Measurements from ENCODE around the gene OPCML. TPM values are rescaled to one million over a fixed set of nuclear protein-coding genes. Genes with fewer than 3 reads are reported as not detected.

OPCML gene
- total RNA-seq, 1 experiment from 2014 or later: 0.94 TPM

DNA sequence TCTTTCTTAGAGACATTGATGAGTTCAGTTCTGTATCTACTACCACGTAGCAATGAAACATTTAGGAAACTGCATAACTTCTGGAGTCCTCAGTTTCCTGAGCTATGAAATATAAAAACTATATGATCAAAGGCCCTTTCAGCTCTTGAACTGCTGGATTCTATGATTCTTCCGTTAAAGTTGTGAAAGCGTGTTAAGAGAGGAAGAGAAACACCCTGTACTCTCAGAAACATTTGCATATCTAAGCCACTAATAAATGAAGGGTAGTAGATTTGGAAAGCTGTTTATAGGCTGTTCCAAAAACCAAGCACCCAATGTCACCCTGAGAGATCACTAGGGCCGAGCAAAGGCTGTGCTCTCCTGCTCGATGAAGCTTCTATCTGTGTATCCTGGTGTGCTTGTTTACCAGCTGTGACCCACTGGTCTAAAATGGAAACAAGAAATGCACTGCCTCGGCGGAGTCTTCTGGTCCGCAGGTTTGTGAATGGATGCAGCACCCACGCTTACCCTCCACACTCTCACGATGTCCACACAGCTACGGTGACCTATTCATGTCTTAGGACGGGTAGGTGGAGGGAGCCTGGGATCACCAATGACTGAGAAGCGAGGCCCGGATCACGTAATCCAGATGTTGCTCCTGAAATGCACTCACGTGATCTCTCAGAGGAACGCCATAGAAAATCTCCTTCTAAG is 325.8 kb downstream of the OPCML start:
- Histone ChIP-seq H3K4me2 (ENCODE audit: insufficient read depth, insufficient read length, low read length) (no peak overlapping the region), H4K8ac (replicated peaks; ENCODE audit: insufficient read length, low read depth, low read length) (no peak overlapping the region), H2BK20ac (ENCODE audit: low read depth, low read length, poor library complexity, severe bottlenecking) (no peak overlapping the region), H3K9ac (ENCODE audit: extremely low read depth, insufficient read length, low read length) (no peak overlapping the region), H3K56ac (ENCODE audit: insufficient read length, low read depth, low read length) (no peak overlapping the region), H2AFZ (ENCODE audit: low read length) (no peak overlapping the region), H4K5ac (ENCODE audit: insufficient read length, low read depth, low read length) (no peak overlapping the region), H3K18ac (ENCODE audit: insufficient read length, low read depth, low read length) (no peak overlapping the region), H4K20me1 (ENCODE audit: control insufficient read depth, insufficient read depth, insufficient read length) (no peaks in the 10 kb centered on the region), H3K14ac (ENCODE audit: insufficient read depth, low read length) (no peak overlapping the region), H3T11ph (ENCODE audit: low read length) (no peak overlapping the region), H3K79me1 (ENCODE audit: insufficient read depth, low read depth, low read length, poor library complexity, severe bottlenecking) (no peaks in the 10 kb centered on the region), H3K27ac (ENCODE audit: insufficient read length, low read depth, low read length) (no peak overlapping the region), H2BK120ac (ENCODE audit: low read depth, low read length, poor library complexity, severe bottlenecking) (no peak overlapping the region), H4K91ac (ENCODE audit: insufficient read length, low read depth, low read length) (no peak overlapping the region), H2BK12ac (ENCODE audit: insufficient read length, low read depth, low read length) (no peak overlapping the region), H3K9me3 (ENCODE audit: control insufficient read depth, low read depth, low read length) (no peaks in the 10 kb centered on the region), H3K23me2 (ENCODE audit: insufficient read length, low read depth, low read length, poor library complexity, severe bottlenecking) (no peaks in the 10 kb centered on the region), H2BK15ac (ENCODE audit: low read depth, low read length) (no peak overlapping the region), H2BK5ac (ENCODE audit: insufficient read length, low read length) (no peak overlapping the region), H3K23ac (ENCODE audit: insufficient read length, low read depth, low read length) (no peak overlapping the region), H3K27me3 (ENCODE audit: insufficient read depth, low read length) (no peaks in the 10 kb centered on the region), H3K79me2 (ENCODE audit: insufficient read depth, low read length) (no peaks in the 10 kb centered on the region), H2AK5ac (ENCODE audit: insufficient read length, low read length) (no peak overlapping the region), H3K4me1 (ENCODE audit: insufficient read depth, low read length) (no peaks in the 10 kb centered on the region), H3K4ac (ENCODE audit: low read depth, low read length) (no peak overlapping the region)
- Mint-ChIP-seq H3K4me1 (no peaks in the 10 kb centered on the region), H3K27ac (no peak overlapping the region), H3K9me3 (peaks cover 0 to 2% of the 10 kb centered on the region in 2 experiments; a peak in 3 of 5 replicates), H3K27me3 (ENCODE audit: low read depth) (peaks cover 6% of the 10 kb centered on the region; the same call in 1 of the 2 replicates), H3K36me3 (ENCODE audit: insufficient read depth in 1 of 3, low read depth in 3 of 3) (no peaks in the 10 kb centered on the region), H3K4me3 (no peak overlapping the region)
- no CpG with 5 or more reads among the region's 17 CpGs for WGBS (ENCODE audit: extremely low coverage, insufficient read length, low lambda C conversion rate)
- no peak for DNase-seq
- TF ChIP-seq, protein P1, sequence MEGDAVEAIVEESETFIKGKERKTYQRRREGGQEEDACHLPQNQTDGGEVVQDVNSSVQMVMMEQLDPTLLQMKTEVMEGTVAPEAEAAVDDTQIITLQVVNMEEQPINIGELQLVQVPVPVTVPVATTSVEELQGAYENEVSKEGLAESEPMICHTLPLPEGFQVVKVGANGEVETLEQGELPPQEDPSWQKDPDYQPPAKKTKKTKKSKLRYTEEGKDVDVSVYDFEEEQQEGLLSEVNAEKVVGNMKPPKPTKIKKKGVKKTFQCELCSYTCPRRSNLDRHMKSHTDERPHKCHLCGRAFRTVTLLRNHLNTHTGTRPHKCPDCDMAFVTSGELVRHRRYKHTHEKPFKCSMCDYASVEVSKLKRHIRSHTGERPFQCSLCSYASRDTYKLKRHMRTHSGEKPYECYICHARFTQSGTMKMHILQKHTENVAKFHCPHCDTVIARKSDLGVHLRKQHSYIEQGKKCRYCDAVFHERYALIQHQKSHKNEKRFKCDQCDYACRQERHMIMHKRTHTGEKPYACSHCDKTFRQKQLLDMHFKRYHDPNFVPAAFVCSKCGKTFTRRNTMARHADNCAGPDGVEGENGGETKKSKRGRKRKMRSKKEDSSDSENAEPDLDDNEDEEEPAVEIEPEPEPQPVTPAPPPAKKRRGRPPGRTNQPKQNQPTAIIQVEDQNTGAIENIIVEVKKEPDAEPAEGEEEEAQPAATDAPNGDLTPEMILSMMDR (conservative IDR thresholded peaks at IDR 0.05): no peak

Measured in H9 (cell line).